ENCODE results near the gene CCNQ.

CCNQ gene

DNA sequence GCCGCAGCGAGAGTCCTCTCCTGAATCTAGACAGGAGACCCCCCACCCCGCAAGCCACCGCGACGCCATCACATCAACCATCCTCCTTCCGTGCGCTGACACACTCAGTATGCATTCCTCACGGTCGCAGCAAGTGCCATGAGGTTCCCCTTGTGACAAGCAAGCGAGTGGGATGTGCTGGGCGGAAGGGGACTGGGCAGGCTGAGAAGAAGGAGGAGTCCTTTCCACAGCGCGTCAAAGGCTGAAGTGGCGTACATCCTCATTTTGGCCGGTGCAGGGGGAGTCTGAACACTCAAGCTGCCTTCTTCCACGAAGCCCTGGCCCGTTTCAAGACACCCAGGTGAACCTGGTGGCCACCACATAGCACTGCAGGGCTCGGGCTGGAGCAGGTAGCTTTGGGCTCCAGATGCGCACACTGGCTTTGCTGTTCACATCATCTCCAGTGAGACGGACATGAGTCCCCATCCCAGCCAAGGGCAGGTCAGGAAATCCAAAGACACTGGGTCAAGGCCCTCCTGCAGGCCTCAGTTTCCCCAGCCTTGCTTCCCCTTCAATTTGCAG is 30.4 kb downstream of the CCNQ start:
- no peak for DNase-seq

GRCh38 chrX:153565996-153566580 is 32.9 kb downstream of the CCNQ start:
- DNase-seq, result no peak

DNA sequence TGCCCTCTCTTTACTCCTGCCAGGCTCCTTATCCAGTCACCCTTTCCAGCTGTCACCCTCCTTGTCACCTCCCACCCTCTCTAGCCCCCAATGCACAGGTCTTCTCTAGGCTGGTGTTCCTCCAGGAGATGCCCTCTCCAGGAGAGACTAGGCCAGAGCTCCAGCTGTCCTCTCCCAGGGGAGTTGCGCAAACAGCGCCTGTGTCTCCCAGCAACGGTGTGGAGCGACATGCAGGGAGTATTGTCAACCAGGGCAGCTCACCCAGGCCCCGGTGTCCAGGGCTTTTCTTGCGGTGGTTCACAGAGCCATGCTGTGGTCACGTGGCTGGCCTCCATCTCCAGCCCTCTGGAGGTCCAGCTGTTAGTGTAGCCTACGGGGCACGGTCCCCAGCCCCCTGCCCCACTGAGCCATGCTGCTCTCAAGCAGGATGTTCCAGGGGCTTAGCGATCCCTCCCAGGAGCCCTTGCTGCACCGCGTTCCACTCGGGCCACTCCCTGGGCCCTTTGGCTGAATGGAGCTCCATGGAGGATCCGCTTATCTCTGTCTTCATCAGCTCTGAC is 34.8 kb downstream of the CCNQ start:
- DNase-seq, result no peak

GRCh38 chrX:153562546-153562945 is 36.4 kb downstream of the CCNQ start:
- DNase-seq, result no peak

DNA sequence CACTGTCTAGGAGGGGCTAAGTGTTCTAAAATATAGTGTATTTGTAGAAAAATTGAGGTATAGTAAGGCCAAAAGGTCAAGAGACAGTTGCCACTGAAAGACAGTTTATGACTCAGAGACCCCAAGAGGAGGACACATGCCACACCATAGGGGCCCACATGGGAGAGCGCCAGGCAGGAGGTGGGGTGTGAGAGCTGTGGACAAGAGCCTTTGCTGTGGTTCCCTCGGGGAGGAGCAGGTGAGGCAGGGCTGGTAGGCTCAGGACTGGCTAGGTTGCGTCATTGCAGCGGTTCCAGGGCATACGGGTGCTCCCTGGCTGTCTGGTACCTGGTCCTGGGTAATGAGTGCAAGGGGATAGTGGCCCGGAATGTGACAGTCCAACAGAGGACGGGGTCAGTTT is 37.6 kb downstream of the CCNQ start:
- no peak for DNase-seq

GRCh38 chrX:153560466-153560865 is 38.5 kb downstream of the CCNQ start:
- DNase-seq, result no peak

GRCh38 chrX:153560000-153560399 is 38.9 kb downstream of the CCNQ start:
- no peak for DNase-seq

DNA sequence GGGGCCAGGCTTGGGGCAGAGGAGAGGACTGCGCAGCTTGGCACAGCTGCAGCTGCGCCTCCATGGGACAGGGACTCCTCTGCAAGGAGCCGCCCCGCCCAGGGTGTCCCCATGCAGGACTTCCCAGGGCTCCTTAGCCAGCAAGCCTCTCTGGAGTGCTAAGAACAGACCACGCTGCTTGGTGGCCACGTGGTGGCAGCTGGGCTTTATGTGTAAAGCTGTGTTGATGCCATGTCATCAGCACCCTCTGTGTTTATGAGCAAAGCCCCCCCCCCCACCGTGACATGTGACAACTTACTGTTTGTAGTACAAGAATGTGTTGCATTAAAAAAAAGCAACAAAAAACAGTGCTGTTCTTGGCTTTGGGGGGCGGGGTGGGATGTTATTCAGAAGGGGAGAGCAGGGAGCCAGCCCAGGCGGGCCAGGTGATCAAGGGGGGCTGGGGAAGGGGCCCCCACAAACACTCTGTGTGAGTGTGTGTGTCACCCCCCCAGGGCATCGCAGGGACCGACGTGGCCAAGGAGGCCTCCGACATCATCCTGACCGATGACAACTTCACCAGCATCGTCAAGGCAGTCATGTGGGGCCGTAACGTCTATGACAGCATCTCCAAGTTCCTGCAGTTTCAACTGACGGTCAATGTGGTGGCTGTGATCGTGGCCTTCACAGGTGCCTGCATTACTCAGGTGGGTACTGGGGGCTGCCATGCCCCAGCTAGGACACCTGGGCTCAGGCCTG is 41.2 kb downstream of the CCNQ start:
- no peak for DNase-seq

- no peak for DNase-seq
Observed at GRCh38 chrX:153556767-153557166, 42.2 kb downstream of the CCNQ start.

GRCh38 chrX:153554519-153555167 is 44.3 kb downstream of the CCNQ start:
- peak; percentile 19 for DNase-seq

GRCh38 chrX:153551135-153551534 is 47.8 kb downstream of the CCNQ start:
- DNase-seq, result peak; percentile 46

GRCh38 chrX:153549807-153550206 is 49.1 kb downstream of the CCNQ start:
- no peak for DNase-seq

- DNase-seq, result no peak
Observed at GRCh38 chrX:153549231-153549630, 49.7 kb downstream of the CCNQ start.

DNA sequence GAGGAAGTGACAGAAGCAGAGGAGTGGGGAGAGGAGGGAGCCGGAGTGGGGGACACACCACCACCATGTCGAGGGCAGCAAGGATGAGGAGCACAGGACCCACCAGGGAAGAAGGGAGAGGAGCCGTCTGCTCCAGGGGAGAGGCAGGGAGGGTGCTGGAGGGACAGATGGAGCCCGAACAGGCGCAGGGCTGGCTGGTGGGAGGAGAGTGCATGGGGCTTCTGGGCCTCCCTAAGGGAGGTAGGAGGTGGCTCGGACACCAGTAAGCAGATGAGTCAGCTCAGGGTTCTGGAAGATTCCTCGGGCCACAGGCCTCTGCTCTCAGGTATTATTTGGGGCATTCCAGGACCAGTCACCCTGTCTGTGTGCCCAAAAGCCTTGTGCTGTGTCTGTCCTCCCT is 51.7 kb downstream of the CCNQ start:
- no peak for DNase-seq

DNA sequence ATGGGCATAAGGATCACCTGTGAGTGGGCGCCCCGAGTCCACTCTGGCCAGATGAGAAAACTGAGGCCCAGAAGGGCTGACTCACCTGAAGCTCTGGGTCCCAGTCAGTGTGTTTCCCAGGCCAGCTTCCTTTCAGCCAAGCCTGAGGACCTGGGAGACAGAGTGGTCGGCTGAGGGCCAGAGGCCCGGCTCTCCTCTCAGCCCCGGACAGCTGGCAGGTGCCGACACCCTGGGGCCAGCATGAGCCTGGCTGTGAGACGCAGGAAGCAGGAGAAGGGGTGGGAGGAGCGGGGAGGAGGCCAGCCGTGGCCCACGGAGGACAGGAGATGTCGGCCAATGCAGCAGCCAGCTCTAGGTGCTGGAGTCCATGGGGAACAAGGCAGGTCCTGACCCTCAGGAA is 52.6 kb downstream of the CCNQ start:
- no peak for DNase-seq

DNA sequence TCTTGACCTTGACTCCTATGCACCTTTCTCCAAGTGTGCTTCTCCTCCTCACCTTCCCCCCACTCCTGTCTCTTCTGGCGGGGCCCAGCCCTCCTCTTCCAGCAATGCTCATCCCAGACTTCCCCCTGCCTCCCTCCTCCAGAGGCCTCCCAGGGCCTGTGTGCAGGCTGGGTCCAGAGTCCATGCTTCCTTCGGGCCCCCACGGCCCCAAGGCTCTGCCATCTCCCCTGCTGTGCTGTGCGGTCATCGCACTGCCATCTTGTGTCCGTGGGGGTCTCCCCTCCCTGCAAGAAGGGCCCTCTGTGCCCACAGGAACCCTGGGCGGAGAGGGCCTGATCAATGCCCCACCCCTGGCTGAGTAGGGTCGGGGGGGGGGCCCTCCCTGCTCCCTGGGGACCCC is 54.2 kb downstream of the CCNQ start:
- DNase-seq, result no peak

- DNase-seq, result no peak
Observed at GRCh38 chrX:153539979-153540358, 59.0 kb downstream of the CCNQ start.

GRCh38 chrX:153539171-153539978 is 59.6 kb downstream of the CCNQ start:
- DNase-seq, result peak; percentile 45

DNA sequence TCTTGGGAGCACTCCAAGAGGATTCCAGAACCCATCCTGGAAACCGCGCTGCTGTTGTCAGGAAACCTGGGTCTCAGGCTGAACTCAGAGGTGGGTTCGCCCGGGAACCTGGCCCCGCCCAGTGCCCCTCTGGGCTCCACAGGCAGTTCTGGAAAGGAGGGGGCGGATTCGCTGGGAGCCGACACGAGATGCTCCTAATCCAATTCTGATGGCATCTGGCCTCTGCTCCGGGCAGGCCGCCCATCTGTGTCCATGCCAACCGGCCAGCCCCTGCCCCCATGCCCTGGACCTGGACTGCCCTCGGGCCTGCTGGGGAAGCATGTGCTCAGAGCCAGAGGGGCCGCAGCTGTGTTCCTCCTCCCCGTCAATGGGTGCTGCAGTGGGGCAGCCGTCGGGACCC is 60.5 kb downstream of the CCNQ start:
- DNase-seq, result no peak
